SHP77 (cell line): ENCODE results near the gene AK6.
A peak's percentile ranks its signal among the peaks of the same experiment; 100 is the strongest.
"Not testable (repeated sequence)": the region's sequence is repeated elsewhere in the genome, so short reads cannot be mapped to it uniquely, and the experiment has no call there.

Source experiments
- DNase-seq, 2 experiments: peaks; one replicate each; lab custom pipeline; 2025; lab: John Stamatoyannopoulos, UW

Gene AK6

GRCh38 chr5:69335341-69335935 is 33.9 kb downstream of the AK6 start:
- DNase-seq = no peak

GRCh38 chr5:69334793-69335268 is 34.5 kb downstream of the AK6 start:
- peak; percentile 68 to 75 for DNase-seq

GRCh38 chr5:69333668-69334315 is 35.5 kb downstream of the AK6 start:
- not testable (repeated sequence) for DNase-seq

GRCh38 chr5:69331528-69332445 is 37.5 kb downstream of the AK6 start:
- DNase-seq = no peak

- DNase-seq = no peak
These were observed 39.3 kb downstream of the AK6 start for GRCh38 chr5:69329905-69330489.

GRCh38 chr5:69326365-69326764 is 43.0 kb downstream of the AK6 start:
- DNase-seq = no peak

- no peak for DNase-seq
These were observed 51.9 kb downstream of the AK6 start for GRCh38 chr5:69317391-69317790.

- no peak for DNase-seq
These were observed 53.3 kb downstream of the AK6 start for GRCh38 chr5:69315972-69316371.

GRCh38 chr5:69313428-69313827 is 55.9 kb downstream of the AK6 start:
- no peak for DNase-seq

- no peak for DNase-seq
These were observed 56.7 kb downstream of the AK6 start for GRCh38 chr5:69312459-69313160.

GRCh38 chr5:69309380-69309779 is 59.9 kb downstream of the AK6 start:
- DNase-seq = no peak

- DNase-seq = no peak
These were observed 61.2 kb downstream of the AK6 start for GRCh38 chr5:69308046-69308553.

- no peak for DNase-seq
These were observed 63.8 kb downstream of the AK6 start for GRCh38 chr5:69305512-69305911.
